Activated gamma-delta T cell treated with anti-CD3 and anti-CD28 coated beads, Interleukin-2, amount 50 U/mL, for 16 hours (primary cell): Measurements from ENCODE around the gene GOLIM4.

Experiments
- DNase-seq: peaks from one replicate; pipeline ENCODE4 v3.0.0-alpha.2; 2020; ENCODE audit warnings: low read depth

Gene GOLIM4

DNA sequence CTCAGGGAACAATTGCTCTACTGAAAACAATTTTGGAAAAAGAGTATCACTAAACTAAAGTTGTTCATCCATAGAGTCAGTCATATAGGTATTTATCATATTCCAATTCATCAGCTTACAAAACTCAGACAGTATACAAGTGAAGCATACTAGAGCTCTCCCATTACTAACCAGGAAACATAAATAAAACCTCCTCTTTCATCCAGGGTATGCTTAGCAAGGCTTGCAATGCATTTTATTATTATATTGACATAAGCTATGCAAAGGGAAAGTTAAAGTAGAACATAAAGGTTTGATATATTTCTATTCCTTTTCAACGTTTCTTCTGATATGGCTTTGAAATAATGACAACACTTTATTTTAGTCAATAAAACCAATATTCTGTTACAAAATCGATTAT, 106.7 kb downstream of the GOLIM4 start:
- no peak for DNase-seq

DNA sequence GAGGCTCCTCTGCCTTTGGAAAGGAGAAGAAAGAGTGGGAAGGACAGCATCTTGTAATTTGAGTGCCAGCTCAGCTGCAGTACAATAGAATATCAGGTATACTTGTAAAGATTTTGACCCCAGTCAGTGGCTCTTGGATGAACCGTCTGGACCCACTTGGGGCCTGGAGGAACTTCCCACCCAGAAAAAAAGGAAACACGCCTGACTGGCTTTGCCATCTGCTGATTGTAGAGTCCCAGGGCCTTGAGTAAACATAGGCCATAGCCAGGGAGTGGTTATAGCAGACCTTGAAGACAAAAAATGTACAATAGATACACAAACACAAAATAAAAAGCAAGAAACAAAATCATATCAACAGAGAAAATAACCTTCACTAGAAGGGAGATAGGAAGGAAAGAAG, 112.1 kb downstream of the GOLIM4 start:
- DNase-seq, result no peak

DNA sequence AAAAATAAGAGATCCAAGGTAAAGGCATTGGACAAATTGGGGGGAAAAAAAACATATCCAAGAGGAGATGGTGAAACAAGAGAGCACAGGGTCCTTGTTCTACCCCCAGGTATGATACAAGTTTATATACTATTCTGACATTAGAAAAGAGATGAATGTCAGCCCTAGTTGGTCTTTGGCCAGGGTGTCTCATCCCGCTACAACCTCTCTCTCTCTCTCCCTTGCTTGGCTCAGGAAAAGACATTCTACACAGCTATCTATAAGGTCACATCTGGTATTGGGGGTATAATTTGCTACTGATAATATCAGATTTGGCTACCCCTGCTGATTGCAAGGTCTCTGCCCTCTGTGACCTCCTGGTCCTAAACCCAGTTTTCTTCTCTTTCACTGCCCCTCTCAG, 117.2 kb downstream of the GOLIM4 start:
- DNase-seq, result no peak

DNA sequence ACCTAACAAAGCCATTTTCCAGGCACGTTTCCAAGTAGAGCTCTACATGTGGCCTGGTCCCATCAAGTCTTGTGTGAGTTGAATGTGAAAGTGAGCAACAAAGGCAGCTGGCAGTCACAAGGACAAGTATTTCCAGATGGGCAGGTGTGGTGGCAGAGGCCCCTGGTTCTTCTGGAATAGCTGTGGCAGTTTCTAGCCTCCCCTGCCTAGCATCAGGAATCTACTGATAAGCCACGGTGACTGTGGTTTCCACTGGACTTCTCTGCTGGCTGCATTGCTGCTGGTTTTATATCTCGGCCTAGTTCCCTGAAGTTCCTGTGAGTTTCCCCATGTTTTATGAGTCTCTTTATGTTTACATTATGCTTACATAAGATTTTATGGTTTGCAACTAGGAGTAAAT, 117.7 kb downstream of the GOLIM4 start:
- no peak for DNase-seq

DNA sequence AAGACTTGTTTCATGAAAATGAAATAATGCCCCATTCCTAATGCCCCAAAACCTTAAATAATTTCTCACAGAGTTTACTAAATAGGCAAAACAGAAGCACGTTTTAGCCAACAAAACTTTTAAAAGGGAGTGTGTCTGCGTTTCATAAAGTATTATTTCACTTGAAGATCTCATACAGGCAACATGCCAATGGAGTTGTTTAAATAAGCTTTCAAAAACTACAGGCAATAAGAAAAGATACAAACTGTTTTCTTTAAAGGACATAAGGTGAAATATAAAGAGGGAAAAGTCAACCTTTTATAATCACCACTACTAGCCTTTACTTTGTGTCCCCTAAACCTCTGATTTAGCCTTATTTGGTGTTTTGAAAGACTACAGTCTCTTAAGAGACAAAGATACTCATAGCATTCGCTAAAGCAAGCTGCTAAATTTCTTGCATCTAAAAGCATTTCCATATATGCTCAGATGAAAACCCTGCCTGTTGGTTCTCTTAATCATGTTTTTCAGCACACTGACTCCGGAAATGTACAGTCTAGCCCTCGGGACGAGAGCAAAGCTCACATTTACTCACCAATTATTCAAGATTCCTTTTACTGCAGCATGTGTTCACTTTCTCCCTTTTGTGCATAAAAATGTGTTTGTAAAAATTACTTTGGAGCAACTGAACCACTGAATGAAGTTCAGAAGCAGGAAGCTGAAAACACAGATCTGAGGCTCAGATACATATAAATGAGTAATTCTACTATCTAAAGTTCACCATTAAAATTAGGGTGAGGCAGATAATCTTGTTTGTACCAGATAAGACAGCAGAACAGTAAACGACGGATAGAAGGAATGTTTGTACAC, 119.0 kb downstream of the GOLIM4 start:
- no peak for DNase-seq

DNA sequence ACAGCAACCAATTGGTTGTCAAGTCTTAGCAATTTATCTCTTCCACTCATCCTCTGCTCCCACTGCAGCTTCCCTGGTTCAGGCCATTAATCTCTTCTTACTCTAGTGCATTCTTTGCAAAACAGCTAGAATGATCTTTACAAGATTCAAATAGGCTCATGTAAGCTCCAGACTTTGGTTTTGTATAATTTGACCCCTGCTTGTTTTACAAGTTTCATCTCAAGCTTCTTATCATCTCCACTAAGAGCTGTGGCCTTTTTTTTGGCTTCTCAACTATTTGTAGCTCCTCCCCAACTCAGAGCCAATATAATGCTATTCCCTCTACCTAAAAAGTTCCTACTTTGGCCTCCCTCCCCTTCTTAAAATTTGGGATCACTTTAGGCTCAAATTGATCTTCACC, 121.8 kb downstream of the GOLIM4 start:
- no peak for DNase-seq

DNA sequence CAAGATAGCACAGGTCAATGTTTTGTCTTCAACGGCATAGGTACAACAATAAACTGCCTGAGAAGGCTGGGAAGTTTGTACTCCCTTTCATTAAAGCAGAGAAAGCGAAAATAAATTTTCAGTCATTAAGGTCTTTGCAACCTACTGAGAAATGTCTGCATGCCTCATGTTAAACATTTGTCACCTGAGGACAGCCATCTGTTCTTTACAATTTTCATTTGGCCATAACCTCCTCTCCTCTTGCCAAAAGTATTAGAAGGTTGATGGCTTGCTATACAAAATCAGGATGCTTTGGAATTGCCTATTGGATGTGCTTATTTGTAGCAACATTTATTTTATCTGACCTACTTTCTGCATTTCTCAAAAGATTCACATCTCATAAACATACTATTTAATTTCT, 122.7 kb downstream of the GOLIM4 start:
- DNase-seq, result no peak

DNA sequence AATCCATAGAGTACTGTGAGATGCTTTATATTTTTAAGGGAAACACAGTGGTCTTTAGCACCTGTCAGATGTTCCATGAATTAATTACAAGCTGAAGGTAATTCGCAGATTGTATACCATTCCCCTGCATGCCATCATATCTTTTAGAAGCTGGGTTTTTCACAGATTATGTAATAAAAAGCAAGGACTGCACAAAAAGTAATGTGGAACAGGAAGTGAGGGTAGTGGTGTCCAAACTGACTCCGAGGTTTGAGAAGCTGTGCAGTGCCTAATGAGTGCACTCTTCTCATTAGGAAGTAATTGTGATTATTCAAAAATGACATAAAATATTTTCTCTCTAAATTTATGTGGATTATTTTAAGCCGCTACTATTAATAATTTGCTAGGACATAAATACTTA, 123.2 kb downstream of the GOLIM4 start:
- no peak for DNase-seq

DNA sequence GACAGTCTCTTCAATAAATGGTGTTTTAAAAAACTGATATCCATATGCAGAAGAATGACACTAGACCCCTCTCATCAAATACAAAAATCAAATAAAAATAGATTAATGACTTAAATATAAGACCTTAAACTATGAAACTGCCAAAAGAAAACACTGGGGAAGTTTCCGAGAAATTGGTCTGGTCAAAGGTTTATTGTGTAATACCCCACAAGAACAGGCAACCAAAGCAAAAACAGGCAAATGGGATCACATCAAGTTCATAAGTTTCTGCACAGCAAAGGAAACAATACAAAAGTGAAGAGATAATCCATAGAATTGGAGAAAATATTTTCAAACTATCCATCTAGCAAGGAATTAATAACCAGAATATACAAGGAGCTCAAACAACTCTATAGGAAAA, 126.2 kb downstream of the GOLIM4 start:
- no peak for DNase-seq

DNA sequence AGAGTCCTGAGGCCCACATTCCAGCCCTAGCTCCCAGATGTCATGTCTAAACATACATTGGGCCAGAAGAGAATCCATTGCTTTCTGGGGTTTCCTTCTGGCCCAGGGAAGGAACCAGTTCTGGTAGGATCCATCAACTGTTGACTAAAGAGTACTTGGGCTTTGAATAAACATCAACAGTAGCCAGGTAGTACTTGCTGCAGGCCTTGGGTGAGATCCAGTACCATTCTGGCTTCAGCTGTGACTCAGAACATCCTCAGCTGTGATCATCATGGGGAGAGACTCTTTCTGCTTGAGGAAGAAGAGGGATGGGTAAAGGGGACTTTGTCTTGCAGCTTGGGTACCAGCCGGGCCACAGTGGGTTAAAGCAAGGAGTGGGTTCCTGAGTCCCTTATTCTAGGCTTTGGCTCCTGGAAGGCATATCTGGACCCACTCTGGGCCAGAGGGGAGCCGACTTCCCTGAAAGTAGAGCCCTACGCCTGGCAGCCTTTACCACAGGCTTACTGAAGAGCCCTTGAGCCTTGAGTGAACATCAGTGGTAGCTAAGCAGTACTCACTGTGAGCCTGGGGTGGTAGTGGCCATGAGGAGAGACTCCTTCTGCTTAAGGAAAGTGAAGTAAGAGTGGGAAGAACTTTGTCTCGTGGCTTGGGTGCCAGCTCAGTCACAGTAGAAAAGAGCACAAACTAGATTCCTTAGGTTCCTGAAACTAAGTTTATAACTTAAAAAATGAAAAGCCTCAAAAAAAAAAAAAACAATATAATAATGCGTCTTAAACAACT, 128.3 kb downstream of the GOLIM4 start:
- no peak for DNase-seq
